Epithelial cell of prostate (primary cell): ENCODE data around the gene MRPS9.

Source experiments
- DNase-seq: peaks from one replicate; pipeline ENCODE4 v3.0.0-alpha.2; 2011; ENCODE audit warnings: low read depth, low spot score
- H3K27ac ChIP-seq: fragments of 450-650 bp; 2 replicates; pipeline ENCODE4 v1.5.1; 2017; ENCODE audit warnings: mild to moderate bottlenecking

MRPS9 gene

DNA sequence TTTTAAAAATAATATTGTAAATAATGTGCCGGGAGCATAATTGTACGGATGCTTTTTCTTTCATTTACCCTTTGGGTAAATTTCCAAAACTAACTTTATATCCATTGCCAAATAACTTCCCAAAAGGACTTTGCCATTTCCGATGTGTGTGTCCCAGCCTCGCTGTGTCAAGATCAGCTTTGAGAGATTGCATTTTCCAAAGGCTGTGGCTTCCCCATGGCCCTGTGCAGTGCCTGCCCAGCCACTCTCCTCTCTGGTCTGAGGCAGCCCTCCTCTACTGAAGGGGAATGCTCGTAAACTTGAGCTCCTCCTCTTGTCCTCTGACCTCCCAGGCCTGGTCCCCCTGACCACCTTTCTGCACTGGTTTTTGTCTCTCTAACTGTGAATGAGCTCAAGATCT is 78.5 kb downstream of the MRPS9 start:
- no peak overlapping the region for H3K27ac ChIP-seq
- no peak for DNase-seq

DNA sequence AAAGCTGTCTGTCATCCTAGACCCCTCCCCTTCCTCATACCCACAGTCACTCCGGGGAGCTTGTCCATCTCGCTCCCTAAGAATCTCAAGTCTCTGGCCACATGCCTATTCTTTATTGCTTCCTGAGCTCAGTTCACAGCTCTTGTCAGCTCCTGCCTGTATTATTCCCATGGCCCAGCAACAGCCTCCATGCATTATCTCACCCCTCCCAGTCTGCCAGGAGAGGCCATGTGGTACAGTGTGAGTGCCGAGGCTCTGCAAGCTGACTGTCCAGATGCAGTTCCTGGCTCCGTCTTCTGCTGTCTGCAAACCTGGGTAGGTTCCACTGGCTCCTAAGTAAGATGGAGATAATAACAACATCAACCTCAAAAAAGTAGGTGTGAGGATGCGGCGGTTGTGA is 79.7 kb downstream of the MRPS9 start:
- DNase-seq = no peak
- no peak overlapping the region for H3K27ac ChIP-seq

DNA sequence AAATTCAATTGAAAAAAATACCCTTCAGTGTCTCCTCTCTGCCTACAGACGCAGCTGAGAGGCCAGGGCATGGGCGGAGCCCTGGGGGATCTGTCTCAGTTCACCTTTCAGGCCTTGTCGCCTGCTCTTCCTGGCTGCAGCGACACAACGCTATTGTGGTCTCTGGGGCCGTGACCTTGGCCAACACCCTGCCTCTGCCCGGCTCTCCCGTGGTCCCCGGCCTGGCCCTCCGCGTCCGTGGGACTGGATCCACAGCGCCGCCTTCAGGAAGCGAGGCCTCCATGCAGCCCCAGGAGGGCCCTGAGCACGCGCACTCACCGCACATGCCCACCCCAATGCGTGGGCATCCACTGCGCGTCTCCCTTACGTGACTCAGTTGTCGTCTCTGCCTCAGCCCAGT is 81.1 kb downstream of the MRPS9 start:
- DNase-seq = no peak
- H3K27ac ChIP-seq = no peak overlapping the region

DNA sequence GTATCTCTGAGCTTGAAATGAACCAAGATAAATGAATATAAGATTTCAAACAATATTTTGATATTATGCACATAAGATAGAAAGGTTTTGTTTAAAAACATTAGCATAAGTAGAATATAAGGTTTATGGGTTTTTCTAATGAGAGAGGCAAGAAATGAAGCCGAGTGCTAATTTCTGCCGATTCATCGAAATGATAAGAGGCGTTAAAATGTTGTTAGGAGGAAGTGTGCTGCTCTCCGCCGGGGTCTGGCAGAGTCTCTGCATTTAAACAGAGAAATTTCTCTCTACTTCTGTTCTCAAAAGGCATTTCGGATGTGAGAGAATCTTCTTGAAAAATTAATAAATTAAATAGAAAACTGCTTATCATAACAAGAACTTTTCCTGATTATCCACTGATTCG is 83.6 kb downstream of the MRPS9 start:
- DNase-seq = no peak

DNA sequence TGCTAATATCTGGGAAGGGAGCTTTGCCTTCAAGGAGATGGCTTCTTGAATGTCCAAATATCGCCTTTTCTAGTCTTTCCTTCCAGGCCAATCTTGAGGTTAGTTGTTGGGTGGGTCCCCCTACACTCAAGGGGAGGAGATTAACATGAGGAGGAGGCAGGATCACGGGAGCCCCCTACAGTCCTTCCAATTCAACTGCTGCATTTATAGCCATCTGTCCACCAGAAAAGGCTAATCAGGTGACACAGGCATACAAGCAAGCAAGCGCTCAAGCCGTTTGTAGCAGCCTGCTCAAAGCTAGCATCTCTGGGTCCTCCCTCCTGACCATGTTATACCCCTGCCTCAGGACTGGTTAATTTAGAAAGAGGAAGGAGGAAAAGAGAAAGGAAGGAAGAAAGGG is 87.6 kb downstream of the MRPS9 start:
- DNase-seq = no peak
- no peak overlapping the region for H3K27ac ChIP-seq

More for the DNA sequence above, 83.6 kb downstream of the MRPS9 start:
- H3K27ac ChIP-seq = no peak overlapping the region

DNA sequence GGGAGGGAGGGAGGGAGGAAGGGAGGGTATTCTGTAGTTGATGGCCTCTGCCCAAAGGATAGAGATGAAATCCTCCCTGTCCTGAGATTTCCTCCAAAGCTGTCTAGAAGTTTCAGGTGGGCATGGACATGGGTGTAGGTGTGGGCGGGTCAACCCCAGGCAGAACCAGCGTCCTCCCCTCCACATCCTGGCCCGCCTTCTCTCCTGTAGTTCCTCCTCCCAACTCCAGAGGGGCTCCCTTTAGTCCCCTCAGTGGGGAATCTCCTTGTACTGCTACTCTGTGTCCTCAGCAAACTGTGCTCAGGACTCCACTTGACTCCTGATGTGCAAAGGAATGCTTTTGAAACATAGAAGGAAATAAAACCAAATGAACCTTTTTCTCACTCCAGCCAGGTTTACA is 88.1 kb downstream of the MRPS9 start:
- H3K27ac ChIP-seq = no peak overlapping the region
- DNase-seq = no peak

DNA sequence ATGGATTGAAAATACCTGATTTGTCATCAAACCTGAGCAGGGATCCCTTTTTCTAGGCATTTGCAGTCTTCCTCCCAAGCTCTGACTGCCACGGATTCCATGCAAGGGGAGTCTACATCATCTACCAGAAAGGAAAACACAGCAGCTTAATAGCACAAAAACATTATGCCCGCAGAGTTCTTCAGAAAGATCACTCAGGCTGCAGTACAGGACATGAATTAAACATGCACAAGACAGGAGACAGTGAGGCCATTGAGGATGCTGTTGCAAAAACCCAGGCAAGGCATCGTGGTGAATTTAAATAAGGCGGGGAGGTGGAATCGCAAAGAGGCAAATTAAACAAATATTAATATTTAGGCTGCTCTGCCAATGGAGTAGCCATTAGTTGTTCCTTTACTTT is 88.5 kb downstream of the MRPS9 start:
- no peak for DNase-seq

DNA sequence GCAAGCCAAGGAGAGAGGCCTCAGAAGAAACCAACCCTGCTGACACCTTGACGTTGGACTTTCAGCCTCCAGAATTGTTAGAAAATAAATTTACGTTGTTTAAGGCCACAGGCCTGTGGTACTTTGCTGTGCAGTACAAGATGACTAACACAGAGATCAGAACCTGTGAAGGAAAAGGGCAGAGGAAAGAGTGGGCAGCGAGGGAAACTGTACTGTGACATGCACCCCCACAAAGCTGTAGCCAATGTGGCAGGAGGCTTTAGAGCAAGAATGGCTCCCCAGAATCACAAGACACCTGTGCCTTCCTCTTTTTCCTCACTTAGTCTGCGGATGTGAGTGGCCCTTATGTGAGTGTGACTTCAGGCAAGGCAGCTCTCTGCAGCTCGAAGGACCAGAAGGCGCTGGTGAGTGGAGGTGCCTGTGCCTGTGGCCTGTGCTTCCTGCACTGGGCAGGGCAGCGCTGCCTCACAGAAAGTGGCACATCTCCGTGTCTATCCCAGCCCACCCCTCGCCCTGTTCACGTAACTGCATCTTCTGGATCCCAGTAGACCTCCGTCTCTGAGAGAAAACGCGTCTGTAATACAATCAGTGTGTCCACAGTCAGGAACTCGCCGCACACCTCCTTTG is 89.5 kb downstream of the MRPS9 start:
- no peak for DNase-seq
- no peak overlapping the region for H3K27ac ChIP-seq

More for the DNA sequence above, 88.5 kb downstream of the MRPS9 start:
- no peak overlapping the region for H3K27ac ChIP-seq

DNA sequence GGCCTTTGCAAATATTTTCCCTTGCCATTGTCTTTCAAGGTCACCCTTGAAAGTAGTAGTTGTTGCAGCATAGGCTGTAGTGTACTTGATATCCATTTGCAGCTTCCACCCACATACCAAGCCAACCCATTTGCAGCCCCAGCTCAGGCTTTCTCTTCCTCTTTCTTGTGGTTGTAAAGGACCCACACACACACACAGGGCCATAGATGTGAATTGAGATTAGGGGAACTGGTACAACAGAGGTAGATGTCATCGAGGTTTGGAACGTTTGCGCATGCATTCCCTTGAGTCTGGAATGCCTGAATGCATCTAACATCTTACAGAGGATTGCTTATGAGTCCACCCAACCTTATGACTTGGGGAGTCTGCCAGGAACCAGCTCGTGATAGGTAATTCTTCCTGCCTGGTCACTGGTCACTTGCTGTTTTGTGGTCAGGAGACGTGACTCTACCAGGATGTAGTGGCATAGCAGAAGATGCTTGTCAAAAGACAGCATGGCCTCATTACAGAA is 91.9 kb downstream of the MRPS9 start:
- no peak overlapping the region for H3K27ac ChIP-seq
- DNase-seq = no peak

DNA sequence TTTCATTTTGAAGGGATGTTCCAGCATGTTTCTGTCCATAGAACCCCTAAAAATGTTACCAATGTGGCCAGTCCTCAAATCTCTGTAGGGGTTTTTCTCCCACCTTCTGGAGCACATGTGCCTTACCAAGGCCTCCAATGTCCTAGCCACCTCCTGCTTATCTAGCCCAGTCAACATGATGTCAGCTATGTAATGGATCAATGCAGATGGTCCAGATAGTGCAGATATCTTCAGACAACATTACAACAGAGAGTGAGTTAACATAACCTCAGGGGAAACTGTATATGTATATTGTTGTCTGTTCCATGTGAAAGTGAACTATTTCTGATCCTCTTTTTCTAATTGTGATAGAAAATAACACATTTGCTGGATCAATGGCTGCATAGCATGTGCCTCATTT is 92.7 kb downstream of the MRPS9 start:
- no peak for DNase-seq
- H3K27ac ChIP-seq = no peak overlapping the region

DNA sequence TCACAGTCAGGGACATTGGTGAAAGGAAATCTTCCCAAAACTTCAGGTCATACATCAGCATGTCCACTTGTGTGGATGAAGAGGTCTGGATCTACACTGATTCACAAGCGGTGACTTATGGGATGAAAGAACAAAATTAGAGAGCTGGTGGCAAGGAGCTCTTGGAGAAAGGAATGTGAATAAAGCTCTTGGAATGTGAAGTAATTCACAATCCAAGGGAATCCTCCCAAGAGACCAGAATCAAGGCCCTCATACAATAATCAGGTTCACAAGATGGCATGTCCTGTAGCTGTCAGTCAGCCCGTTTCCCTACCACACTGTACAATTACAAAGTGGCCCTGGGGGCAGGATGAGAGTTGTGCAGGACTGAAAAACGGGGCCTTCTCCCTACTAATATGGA is 96.2 kb downstream of the MRPS9 start:
- no peak for DNase-seq
- no peak overlapping the region for H3K27ac ChIP-seq

DNA sequence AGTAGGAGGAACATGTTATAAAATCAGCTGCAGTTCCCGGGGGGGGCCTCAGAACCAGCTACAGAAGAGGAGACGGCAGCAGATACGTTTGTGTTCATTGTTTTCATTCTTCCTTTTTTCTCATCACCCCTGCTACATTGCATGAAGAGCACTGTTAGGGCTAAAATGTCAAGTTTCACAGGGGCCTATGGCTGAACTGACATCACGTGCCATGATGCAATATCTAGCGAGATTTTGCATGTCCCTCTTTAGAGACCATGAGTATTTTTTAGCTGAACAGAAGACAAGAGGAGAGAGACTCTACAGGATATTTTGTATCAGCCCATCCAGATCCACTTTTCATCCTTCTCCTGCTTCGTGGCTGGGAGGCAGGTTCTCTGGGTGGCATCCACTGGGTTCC is 97.6 kb downstream of the MRPS9 start:
- no peak overlapping the region for H3K27ac ChIP-seq
- DNase-seq = no peak

DNA sequence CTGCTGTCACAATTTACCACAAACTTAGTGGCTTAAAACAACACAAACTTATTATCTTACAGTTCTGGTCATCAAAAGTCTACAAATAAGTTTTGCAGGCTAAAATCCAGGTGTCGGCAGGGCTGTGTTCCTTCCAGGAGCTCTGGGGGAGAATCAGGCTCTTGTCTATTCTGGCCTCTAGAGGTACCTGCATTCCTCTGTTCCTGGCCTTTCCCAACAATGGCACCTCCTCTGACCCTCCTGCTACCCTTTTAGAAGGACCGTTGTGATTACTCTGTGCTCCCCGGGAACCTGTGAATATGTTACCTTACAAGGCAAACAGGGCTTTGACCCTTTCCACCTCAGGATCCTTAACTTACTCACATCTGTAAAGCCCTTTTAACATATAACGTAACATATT is 98.5 kb downstream of the MRPS9 start:
- DNase-seq = no peak
- H3K27ac ChIP-seq = no peak overlapping the region

DNA sequence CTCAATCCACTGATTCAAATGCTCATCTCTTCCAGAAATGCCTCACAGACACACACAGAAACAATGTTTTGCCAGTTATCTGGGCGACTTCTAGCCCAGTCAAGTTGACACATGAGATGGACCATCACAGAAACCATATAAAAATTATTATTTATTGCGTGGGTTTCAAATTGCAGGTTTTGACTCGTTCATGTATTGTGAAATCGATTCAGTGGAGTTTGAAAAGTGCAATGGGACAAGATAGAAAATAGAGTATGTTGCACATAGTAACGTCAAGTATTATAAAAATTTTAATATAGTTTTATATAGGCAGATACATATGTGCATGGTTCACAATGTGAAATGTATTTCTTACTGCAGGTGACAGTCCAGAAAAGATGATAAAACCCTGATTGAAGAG is 100.8 kb downstream of the MRPS9 start:
- H3K27ac ChIP-seq = no peak overlapping the region
- DNase-seq = no peak

DNA sequence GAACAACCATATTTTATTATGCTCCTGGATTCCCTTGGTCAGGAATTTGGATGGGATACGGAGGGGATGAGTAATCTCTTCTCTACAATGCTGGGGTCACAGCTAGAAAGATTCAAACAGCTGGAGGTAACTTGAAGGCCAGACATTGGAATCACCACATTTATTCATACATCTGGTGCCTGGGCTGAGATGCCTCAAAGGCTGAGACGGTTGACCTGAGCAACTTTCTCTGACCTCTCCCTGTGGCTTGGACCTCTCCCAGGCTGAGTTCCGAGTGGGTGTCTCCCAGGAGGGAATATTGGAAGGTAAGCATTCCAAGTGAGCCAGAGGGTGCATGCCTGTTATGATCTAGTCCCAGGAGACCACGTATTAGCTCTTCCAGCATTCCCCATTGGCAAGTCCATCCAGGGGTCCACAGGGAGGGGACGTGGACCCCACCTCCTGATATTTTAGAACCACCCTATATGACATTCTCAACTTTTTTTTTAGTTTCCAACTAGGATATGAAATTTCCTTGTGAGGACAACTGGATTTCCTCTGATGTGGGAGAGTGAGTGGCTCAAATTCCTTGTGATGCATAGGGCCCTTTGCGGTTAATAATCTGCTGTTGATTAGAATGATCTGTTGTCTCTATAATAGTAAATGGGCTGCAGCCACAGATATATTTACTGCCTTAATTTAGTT is 101.8 kb downstream of the MRPS9 start:
- DNase-seq = no peak
- H3K27ac ChIP-seq = no peak overlapping the region

DNA sequence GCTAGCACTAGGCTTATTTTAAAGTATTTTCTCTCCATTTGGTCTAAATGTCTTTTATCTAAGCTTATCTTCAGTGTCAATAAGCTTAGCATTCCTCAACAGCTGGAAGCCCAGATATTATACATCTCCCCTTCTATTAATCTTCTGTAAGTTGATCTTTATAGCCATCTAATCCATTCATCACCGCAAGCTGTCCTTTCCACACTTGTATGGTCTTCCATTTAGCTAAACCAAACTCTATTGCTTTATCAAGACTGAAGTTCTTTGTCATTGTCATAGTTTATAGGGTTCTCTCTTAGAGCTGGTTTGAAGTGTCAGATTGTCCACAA is 102.3 kb downstream of the MRPS9 start:
- DNase-seq = no peak
- no peak overlapping the region for H3K27ac ChIP-seq

DNA sequence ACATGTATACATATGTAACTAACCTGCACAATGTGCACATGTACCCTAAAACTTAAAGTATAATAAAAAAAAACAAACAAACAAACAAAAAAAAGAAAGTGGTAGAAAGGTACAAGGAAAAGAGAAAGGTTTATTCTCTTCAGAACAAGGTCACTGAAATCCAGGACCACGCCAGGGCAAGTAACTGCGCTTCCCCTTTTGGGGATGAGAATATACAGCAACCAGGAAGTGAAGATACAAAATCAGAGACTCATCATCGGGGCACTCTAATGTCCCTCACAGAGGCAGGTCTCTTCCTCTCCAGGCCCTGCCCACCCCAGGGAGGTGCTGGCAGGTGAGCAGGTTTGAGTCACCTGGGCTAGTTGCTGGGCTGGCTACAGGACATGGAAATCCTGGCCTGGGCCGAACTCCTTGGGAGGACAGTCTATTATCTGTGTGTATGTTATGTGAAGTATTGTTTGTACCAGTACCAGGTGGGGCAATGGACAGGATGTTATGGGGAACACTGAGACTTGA is 103.3 kb downstream of the MRPS9 start:
- DNase-seq = no peak
- H3K27ac ChIP-seq = no peak overlapping the region

DNA sequence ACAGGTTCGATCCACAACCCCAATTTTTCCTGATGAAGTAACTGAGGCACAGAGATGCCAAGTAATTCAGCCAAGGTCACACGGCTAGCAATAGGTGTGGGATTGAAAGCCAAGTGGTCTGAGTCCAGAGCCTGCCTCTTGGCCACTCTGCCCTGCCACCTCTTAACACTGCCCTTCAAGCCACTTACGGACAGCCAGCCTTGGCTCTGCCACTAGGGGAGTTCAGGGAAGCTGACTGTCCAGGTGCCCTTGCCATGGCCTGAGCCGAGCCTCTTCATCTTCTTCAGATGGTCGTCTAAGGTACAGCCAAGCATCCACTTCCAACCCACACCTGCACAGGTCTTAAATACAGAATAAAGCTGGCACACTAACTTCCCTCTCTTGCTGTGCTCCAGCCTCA is 104.4 kb downstream of the MRPS9 start:
- DNase-seq = no peak
- no peak overlapping the region for H3K27ac ChIP-seq

DNA sequence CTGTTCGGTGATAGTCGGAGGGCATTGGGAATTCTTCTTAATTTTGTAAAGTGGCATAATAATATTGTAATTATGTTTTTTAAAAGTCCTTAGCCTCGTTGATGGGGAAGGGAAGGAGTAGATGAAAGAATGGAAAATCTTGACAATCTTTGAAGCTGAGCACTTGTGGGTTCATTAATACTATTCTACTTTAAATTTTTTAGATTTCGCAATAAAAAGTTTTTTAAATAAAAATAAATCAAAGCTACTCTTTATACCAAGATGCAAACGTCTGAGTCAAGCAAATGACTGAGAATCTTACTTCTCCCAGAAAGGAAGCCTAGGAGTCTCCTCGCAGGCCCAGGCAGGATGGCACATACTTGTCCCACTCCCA is 105.2 kb downstream of the MRPS9 start:
- no peak overlapping the region for H3K27ac ChIP-seq
- DNase-seq = no peak

DNA sequence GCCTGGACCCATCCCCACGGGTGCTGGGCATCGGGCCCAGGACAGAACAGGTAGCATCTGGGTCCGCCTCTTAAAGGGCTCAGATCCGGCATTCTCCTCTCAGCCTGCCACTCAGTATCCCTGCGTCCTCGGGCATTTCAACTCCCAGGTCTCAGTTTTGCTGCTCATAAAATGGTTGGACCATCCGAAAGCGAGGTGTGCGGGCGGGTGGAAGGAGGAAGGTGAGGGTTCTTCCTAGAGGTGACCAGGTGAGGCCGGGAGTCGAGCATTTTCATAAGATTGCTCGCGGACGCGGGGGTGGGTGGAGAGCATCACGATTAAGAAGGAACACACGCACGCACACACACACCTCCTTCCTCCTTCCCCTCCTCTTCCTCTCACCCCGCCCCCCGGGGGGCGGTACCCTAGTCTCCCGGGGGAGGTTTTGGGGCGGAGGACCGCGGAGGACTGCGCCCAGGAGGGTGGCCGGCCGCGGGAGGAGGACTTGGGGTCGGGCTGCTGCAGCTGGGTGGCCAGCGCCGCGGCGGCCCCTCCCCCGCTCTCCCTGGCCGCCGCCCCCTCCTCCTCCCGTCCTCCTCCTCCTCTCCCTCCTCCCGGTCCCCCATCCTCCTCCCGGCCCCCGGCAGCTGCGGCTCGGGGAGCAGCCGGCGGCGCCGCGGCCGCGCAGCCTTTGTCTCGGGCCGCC is 105.7 kb downstream of the MRPS9 start:
- no peak overlapping the region for H3K27ac ChIP-seq
- peak; percentile 45 for DNase-seq

DNA sequence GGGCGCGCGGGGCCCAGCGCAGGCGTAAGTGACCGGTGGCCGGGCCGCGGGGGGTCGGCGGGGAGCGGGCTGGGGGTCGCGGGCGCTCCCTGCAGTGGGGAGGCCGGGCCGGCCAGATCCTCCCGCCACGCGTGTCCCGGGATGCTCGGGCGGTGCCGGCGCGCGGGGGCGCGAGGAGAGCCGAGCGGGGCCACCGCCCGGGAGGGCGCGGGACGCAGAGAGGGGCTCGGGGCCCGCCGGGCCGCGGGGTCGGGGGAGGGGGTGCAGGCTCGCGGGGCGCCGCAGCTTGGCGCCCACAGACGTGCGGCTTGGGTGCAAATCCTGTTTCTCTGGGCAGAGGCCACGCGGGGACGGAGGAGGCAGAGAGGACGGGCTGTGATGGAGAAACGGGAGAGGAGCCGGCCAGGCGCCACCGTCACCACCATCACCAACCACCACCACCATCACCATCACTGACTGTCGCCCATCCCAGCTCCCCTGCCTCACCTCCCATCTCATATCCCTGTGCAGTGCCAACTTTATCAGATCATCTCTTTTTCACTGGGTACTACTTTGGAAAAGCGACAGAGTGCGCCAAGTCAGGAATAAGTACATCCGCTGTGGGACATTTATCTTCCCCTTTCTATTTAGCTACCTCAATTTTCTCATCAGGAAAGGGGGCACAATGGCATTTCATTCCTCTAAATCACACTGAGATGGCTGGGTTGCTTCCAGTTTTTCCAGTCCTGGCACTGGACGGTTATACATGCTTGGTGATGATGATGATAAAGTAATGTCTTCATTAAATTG is 106.5 kb downstream of the MRPS9 start:
- no peak overlapping the region for H3K27ac ChIP-seq
- no peak for DNase-seq
